GM18511 (cell line): Measurements from ENCODE around the gene NBEAL2.
"Not testable (repeated sequence)": the region's sequence is repeated elsewhere in the genome, so short reads cannot be mapped to it uniquely, and the experiment has no call there.

ENCODE experiments used
- ATAC-seq: cut with Tn5 transposase; IDR thresholded peaks from one replicate; pipeline ENCODE4 v1.9.1; 2021; ENCODE audit warnings: mild to moderate bottlenecking, moderate library complexity; ENCODE audit not compliant: unreplicated experiment

Gene NBEAL2

GRCh38 chr3:46962990-46963389 is 16.5 kb upstream of the NBEAL2 start:
- ATAC-seq: no peak

DNA sequence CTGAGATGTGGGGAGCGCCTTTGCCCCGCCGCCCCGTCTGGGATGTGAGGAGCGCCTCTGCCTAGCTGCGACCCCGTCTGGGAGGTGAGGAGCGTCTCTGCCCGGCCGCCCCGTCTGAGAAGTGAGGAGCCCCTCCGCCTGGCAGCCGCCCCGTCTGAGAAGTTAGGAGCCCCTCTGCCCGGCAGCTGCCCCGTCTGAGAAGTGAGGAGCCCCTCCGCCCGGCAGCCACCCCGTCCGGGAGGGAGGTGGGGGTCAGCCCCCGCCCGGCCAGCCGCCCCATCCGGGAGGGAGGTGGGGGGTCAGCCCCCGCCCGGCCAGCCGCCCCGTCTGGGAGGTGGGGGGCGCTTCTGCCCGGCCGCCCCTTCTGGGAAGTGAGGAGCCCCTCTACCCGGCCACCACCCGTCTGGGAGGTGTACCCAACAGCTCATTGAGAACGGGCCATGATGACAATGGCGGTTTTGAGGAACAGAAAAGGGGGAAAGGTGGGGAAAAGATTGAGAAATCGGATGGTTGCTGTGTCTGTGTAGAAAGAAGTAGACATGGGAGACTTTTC is 15.4 kb upstream of the NBEAL2 start:
- ATAC-seq: not testable (repeated sequence)

DNA sequence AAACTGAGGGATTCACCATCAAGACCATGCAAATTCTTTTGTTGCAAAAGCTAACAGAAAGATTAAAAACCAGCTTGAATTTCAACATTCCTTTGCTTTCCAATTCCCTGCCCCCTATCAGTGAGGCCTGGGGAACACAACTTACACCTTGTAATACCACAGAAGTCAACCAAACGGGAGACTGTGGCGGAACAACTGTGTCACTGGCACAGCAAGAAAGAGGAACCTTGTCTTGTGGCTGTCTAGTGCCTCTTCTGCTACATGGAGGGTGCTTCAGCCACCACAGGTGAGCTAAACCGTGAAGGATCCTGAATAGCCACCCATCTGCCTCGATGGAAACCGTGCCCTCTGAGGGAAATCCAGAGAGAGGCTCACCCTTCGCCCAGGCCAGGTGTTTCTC is 14.3 kb upstream of the NBEAL2 start:
- ATAC-seq: peak; percentile 55

DNA sequence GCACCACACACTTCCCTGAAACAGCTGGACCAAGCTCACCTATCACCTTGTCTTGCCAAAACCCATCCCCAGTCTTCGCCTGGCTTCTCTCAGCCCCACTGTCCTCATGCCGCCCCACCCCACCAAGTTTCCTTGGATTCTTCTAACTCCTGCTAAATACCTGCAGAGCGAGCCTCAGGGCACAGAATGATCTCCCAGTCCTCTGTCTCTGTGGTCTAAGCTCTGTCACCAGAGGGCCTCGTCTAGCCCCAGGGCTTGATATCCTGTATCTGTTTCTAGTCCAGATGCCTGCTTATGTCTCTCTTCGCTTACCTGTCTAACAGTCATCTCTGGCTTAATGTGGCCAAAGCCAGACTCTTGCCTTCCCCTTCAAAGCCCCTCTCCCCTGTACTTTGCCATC is 12.7 kb upstream of the NBEAL2 start:
- ATAC-seq: no peak

DNA sequence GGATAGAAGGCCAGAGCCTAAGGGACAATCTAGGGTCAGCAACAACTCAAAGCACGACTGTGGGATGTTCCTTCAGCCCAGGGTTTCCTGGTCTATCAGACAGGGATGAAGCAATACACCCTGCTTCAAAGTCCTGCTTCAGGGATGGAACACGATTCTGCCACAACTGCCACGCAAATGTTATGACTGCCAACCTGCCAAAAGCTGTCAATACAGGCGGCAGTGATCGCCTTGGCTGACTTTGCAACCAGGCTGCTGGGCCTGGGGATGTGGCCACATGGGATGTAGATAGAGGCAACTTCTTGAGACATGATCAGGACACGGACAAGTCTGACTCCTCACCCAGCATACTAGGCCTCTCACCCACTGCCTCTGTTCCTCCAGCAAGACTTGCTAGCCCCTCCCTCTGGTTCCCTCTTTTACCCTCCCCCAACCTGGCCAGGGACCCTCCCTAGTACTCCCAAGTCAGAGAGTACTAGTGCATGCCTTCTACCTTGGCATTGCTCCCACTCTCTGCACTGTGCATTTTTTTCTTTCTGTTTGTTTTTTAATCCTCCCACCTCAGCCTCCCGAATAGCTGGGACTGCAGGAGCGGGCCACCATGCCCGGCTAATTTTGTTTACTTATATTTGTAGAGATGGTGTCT is 10.6 kb upstream of the NBEAL2 start:
- no peak for ATAC-seq

DNA sequence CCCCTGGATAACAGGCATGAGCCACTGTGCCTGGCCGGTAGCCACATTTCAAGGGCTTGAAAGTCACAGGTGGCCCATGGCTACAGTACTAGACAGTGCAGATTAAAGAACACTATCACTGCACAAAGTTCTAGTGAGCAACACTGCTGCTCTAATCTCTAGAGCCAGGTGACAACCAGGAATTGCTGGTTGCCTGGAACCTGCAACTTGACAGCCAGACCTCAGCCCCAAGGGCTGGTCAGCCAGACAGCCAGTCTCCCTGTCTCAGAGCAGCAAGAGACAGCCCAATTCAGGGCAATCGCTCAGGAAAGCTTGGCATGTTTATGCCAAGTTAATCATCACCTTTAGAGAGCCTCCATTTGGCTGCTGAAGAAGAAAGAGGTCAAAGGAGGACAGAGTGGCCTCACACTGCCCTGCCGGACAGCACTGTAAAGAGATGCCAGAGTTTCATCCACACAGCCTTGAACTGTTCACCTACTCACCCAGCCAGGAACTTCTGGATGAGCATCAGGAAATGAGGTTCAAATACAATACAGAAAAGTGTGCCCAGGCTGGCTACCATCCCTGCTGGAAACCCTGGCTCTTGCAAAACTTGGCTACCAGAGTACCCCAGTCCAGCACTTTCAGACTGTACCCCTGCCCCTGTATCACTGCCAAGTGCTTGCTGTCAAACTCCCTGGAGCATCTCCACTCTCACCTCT is 8.9 kb upstream of the NBEAL2 start:
- ATAC-seq: no peak

- no peak for ATAC-seq
Measured at GRCh38 chr3:46971151-46971550, 8.3 kb upstream of the NBEAL2 start.

- ATAC-seq: no peak
Measured at GRCh38 chr3:46971742-46972141, 7.7 kb upstream of the NBEAL2 start.

GRCh38 chr3:46972396-46972795 is 7.1 kb upstream of the NBEAL2 start:
- no peak for ATAC-seq

GRCh38 chr3:46974421-46975171 is 4.9 kb upstream of the NBEAL2 start:
- ATAC-seq: no peak

GRCh38 chr3:46976326-46977190 is 2.9 kb upstream of the NBEAL2 start, which contains the start of gene CCDC12:
Gene CCDC12 (minus strand): TSS chr3:46976745. CDS start chr3:46976732, 13 bp downstream.
- ATAC-seq: peak; percentile 65

DNA sequence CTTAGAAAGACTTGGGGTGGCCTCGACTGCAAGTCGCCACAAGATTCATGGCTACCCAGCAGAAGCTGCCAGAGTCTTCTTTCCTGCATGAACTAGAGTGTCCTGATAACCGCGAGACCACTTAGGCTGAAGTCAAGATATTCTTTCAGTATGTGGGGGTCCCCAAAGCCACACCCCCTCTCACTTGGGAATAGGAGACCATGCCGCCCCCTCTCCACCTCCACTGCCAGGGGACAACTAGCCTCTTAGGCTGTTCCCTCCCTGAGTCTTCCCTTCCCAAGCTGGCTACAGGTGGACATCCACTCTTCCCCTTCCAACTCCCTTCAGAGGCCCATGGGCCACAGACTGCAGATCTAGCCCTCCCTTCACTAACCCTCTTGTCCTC is 1.7 kb upstream of the NBEAL2 start:
- no peak for ATAC-seq

DNA sequence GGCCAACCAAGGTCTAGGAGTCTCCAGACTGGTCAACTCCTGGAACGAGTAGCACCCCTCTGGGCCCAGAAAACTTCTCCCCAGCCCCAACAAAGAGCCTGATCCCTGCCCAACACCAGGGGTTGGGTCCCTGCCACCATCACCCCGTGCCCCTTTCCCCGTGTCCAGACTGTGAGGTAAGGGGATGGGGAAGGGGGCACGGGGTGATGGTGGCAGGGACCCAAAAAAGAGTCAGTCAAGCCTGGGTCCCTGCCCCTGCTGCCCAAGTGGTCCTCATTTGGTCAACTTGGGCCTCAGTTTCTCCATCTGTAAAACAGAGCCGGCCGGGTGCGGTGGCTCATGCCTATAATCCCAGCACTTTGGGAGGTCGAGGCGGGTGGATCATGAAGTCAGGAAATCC is 1.1 kb upstream of the NBEAL2 start:
- ATAC-seq: no peak

DNA sequence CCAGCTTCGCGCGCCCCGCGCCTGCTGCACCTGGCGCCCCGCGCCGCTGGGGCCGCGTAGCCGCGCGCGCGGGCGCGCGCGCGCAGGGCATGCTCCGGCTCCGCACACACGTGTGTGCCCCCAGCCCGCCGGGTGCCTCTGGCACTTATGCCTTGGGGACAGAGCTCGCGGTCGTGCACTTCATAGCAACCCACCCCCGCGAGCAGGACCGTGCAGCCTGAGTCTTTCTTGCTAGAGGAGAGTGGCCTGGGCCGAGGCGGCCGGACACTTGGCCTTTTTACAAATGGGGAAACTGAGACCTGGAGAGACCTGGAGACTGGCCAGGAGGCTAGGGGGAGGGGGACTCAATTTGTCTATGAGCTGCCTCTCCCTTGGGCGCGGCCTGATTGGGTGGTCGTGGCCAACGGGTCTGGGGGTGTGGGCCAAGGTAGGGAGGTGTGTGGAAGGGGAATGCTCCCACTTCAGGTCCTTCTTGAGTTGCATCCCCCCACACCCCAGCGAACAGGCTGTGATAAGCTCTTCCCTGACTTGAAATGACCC is 562 bp downstream of the NBEAL2 start:
- ATAC-seq: peak; percentile 31

DNA sequence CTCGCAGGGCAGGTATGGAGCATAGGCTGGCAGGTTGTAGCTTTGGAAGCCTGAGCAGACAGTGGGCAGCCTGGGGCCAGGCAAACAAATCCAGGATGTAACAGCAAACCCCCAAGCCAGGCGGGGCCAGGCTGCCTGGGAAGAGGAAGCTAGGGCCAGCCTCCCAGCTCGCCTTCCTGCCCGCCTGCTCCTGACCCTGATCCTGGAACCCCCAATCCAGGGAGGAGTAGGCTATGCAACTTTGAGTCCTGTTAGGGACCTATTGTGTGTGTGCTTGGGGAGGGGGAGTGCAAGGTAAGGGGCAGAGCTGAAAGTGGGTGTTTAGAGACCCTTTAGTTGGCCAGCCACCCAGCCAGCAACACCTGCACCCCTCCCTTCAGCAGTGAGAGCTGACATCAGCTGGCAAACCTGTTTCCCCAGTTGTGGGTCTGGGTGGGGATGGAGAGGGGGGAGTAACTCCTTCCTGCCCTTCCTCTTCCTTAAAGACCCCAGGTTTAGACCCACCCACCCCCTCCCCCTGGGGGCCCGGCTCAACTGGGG is 2.5 kb downstream of the NBEAL2 start:
- ATAC-seq: no peak

DNA sequence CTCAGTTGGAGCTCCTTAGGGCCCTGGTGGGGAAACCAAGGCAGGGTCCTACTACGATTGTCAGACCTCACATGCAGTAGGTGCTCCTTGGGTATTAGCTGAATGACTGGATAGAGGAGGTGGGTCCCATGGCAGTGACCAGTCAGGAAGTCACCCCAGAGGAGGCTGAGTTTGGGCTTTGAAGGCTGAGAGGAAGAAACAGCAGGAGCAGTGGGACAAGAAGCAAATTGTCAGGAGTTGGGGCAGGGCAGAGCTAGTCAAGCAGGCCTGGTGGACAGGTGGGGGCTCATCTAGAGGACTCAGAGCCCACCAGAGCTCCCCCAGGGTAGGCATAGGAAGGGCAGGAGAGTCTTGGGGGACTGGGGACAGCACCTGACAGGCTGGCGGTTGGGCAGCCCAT is 3.1 kb downstream of the NBEAL2 start:
- ATAC-seq: no peak

GRCh38 chr3:46984591-46985459 is 5.4 kb downstream of the NBEAL2 start:
- no peak for ATAC-seq

GRCh38 chr3:46985588-46985987 is 6.1 kb downstream of the NBEAL2 start:
- ATAC-seq: no peak

- no peak for ATAC-seq
Measured at GRCh38 chr3:46986055-46986730, 6.7 kb downstream of the NBEAL2 start.
